Stomach (tissue), 9 donors: ENCODE measurements around the gene MEOX2. TPM values are rescaled to one million over a fixed set of nuclear protein-coding genes. Genes with fewer than 3 reads are reported as not detected.

Experiments used
- DNase-seq, 2 donors: peaks; one replicate each; pipeline versions ENCODE4 v3.0.0 to v3.0.0-alpha.2; 2013 to 2019
- H3K27ac ChIP-seq, 5 donors: fragments of 200-600 bp in 4 of 5; sonication (generic) in 4 of 5; one replicate each; pipeline ENCODE4 v1.5.1; 2013 to 2019; ENCODE audit warnings: mild to moderate bottlenecking in 1 of 5, moderate library complexity in 1 of 5
- H3K27me3 ChIP-seq, 3 donors: fragments of 200-600 bp; sonication (generic); one replicate each; pipeline ENCODE4 v1.5.1; 2017 to 2019; ENCODE audit warnings: mixed run types in 1 of 3
- H3K36me3 ChIP-seq, 4 donors: fragments of 200-600 bp; sonication (generic); 1 replicate in 3 of 4; 2 replicates in 1 of 4; pipeline ENCODE4 v1.5.1; 2016 to 2019
- H3K4me1 ChIP-seq, 4 donors: fragments of 200-600 bp; sonication (generic); one replicate each; pipeline ENCODE4 v1.5.1; 2016 to 2019
- H3K4me3 ChIP-seq, 4 donors: fragments of 200-600 bp; sonication (generic) in 3 of 4; one replicate each; pipeline ENCODE4 v1.5.1; 2016 to 2019; ENCODE audit warnings: mild to moderate bottlenecking in 1 of 4
- H3K9me3 ChIP-seq, 4 donors: fragments of 200-600 bp; sonication (generic); one replicate each; pipeline ENCODE4 v1.5.1; 2016 to 2019
- EP300 ChIP-seq: sonication (generic); formaldehyde crosslinking; IDR thresholded peaks from one replicate; pipeline ENCODE4 v1.6.1; 2017; ENCODE audit warnings: antibody characterized with exemption
- POLR2A ChIP-seq, 4 donors: fragments of 450-650 bp; IDR thresholded peaks; one replicate each; pipeline ENCODE4 v1.6.1; 2016; ENCODE audit warnings: antibody characterized with exemption in 4 of 4, control low read depth in 2 of 4, mild to moderate bottlenecking in 1 of 4, moderate library complexity in 1 of 4
- POLR2AphosphoS5 ChIP-seq, 3 donors: sonication (generic); formaldehyde crosslinking; IDR thresholded peaks; one replicate each; pipeline ENCODE4 v1.6.1; 2016; ENCODE audit warnings: antibody characterized with exemption in 3 of 3
- WGBS, 5 donors: extraction: QIAGEN DNeasy Blood & Tissue Kit in 3 of 5; methylation state at CpG; one replicate each; pipeline versions ENCODE4 v1.1.5 to v1.1.7; 2013 to 2018; 5-methylcytosine and 5-hydroxymethylcytosine counted together
- intact Hi-C: fragments of 100-400 bp; cut with DNase I; formaldehyde crosslinking; loops from one replicate; pipeline ENCODE4 v1.15.1; 2023; ENCODE audit warnings: low total_unique reads
- polyA plus RNA-seq, 3 donors: library from polyadenylated mRNA; stranded (reverse); fragments of 200-250 nt; gene quantifications; one replicate each; pipeline ENCODE4 v1.2.3, GENCODE V29; 2013
- total RNA-seq, 5 donors: library from RNA; depleted of rRNA; stranded (reverse); fragments of >200 nt; gene quantifications; one replicate each; pipeline versions ENCODE4 v1.1.0 to v1.2.3, GENCODE V29; 2014 to 2016
- TF ChIP-seq, protein P1 (sequence below), 7 experiments: fragments of 450-650 bp in 4 of 7; fragments of 200-600 bp in 3 of 7; sonication (generic) in 3 of 7; IDR thresholded peaks; one replicate each; pipeline ENCODE4 v1.5.1; 2016 to 2019; ENCODE audit warnings: antibody characterized with exemption in 7 of 7, control low read depth in 2 of 7, mild to moderate bottlenecking in 1 of 7
- donor health status: healthy with polysubstance abuse.
- donor health status: Bipolar disorder and iron deficiency.
- donor health status: healthy.

Gene MEOX2
- total and polyA plus RNA-seq, 8 donors: 0.12 to 13.8 (median 0.57) TPM; not detected in 4

DNA sequence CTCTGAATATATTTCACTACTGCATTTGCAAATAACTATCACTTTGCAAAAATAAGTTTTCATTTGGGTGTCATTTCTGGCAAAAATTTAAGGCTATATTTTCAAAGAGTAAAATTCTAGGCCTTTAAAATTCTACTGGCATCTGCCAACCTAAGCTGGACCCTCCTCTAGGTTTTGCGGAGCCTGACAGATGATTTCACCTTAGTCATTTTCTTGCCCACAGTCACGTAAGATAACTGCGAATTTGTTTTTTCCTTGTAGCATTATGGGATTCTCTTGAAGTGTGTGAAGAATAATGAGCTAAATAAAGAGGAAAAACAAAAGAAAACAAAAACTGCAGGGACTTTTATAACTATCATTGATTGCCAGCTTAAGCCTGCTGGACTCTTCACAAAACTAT lies 7.8 kb downstream of the MEOX2 start:
- no peak for TF ChIP-seq EP300
- TF ChIP-seq POLR2A (IDR thresholded peaks at IDR 0.05): no peak
- TF ChIP-seq POLR2AphosphoS5 (IDR thresholded peaks at IDR 0.05): no peak
- TF ChIP-seq, protein P1, sequence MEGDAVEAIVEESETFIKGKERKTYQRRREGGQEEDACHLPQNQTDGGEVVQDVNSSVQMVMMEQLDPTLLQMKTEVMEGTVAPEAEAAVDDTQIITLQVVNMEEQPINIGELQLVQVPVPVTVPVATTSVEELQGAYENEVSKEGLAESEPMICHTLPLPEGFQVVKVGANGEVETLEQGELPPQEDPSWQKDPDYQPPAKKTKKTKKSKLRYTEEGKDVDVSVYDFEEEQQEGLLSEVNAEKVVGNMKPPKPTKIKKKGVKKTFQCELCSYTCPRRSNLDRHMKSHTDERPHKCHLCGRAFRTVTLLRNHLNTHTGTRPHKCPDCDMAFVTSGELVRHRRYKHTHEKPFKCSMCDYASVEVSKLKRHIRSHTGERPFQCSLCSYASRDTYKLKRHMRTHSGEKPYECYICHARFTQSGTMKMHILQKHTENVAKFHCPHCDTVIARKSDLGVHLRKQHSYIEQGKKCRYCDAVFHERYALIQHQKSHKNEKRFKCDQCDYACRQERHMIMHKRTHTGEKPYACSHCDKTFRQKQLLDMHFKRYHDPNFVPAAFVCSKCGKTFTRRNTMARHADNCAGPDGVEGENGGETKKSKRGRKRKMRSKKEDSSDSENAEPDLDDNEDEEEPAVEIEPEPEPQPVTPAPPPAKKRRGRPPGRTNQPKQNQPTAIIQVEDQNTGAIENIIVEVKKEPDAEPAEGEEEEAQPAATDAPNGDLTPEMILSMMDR (IDR thresholded peaks at IDR 0.05): no peak
- Histone ChIP-seq H3K9me3 (no peaks in the 10 kb centered on the region), H3K4me3 (no peak overlapping the region), H3K27me3 (peaks cover 0 to 2% (median 0%) of the 10 kb centered on the region in 3 donors), H3K27ac (no peak overlapping the region), H3K36me3 (no peaks in the 10 kb centered on the region), H3K4me1 (no peaks in the 10 kb centered on the region)
- 68 to 92% (median 89%) methylated on average over 3 of the region's 3 CpGs for WGBS, 5 donors
- intact Hi-C loops: no loop called here
- DNase-seq: no peak

DNA sequence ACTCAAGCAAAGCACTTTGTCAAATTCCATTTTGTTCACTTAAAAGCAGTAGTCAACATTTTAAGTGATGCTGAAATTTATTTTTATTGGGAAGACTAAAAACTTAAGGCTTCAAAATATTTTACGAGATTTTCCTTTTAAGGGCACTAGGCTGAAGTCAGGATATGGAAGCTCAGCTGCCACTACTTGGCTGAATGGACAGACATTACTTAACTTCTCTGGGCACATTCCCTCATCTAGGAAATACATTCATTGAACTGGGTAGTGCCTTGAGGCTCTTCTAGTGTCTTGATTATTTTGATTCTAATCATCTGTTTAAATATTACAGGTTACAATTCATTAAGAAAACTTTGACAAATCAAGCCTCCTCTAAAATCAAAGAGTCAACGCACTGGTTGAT lies 11.1 kb downstream of the MEOX2 start:
- Histone ChIP-seq H3K4me1 (no peaks in the 10 kb centered on the region), H3K27ac (no peak overlapping the region), H3K4me3 (no peak overlapping the region), H3K36me3 (no peaks in the 10 kb centered on the region), H3K27me3 (no peaks in the 10 kb centered on the region), H3K9me3 (no peaks in the 10 kb centered on the region)
- intact Hi-C loops: no loop called here
- DNase-seq: no peak
- WGBS, 5 donors: 84 to 93% (median 89%) methylated on average over 2 of the region's 2 CpGs
- TF ChIP-seq EP300 (no peak), POLR2A (IDR thresholded peaks at IDR 0.05) (no peak), POLR2AphosphoS5 (IDR thresholded peaks at IDR 0.05) (no peak)
- TF ChIP-seq, protein P1 (IDR thresholded peaks at IDR 0.05): no peak

DNA sequence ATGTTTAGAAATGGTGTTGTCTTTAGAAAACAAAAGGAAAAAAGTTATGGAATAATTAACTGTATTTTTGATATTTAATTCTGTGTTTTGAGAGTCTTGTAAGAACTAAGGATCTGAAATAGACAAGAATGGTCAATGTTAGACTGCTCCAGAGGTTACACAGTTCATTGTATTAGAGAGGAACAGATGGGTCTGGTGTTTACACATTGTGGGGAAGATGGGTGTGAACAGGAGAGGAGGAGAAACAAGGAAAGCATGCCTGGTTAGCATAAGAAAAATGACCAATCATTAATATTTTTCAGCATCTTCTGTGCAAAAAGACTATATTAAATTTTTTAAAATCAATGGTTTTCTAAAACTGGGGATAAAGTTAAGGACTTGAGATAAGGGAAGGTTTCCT lies 11.9 kb downstream of the MEOX2 start:
- H3K27ac ChIP-seq: no peak overlapping the region
- no peak for TF ChIP-seq POLR2AphosphoS5 (IDR thresholded peaks at IDR 0.05)
- TF ChIP-seq POLR2A (IDR thresholded peaks at IDR 0.05): no peak
- no peak for TF ChIP-seq EP300
- TF ChIP-seq, protein P1 (IDR thresholded peaks at IDR 0.05): no peak
- no peaks in the 10 kb centered on the region for H3K27me3 ChIP-seq
- DNase-seq: no peak
- no peak overlapping the region for H3K4me3 ChIP-seq
- no peaks in the 10 kb centered on the region for H3K4me1 ChIP-seq
- H3K36me3 ChIP-seq: no peaks in the 10 kb centered on the region
- no peaks in the 10 kb centered on the region for H3K9me3 ChIP-seq
- intact Hi-C loops: no loop called here

DNA sequence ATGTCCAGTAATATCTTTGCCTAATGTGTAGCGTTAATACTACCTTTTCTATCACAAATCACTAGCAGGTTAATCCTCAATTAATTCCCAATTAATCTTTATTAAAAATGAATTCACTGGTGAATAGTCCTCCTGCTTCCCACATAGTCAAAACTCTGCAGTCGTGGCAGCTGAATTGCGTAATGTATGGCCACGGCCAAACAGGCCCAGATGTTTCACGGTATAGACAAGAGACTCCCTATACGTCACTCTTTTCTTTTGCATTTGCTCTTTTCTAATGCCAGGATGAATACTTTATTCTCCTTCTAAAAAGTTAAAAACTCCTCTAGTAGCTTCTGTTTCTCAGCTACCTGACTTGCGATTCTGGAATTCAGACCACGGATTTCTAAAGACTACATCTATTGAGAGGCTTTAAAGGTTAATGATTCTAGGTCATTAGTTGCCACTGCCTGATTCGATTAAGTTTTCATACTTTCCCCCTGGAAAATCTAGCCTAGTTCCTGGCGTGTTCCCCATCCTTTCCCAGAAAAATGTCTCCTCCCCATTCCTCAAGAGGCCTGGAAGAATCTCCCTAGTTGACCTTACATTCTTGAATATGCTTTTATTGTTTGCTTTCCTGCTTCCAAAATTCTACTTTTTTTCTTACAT lies 16.9 kb downstream of the MEOX2 start:
- Histone ChIP-seq H3K36me3 (no peaks in the 10 kb centered on the region), H3K4me1 (no peaks in the 10 kb centered on the region)
- WGBS, 5 donors: 82 to 89% (median 88%) methylated on average over 10 of the region's 10 CpGs

More for the DNA sequence above, 16.9 kb downstream of the MEOX2 start:
- Histone ChIP-seq H3K4me3 (no peak overlapping the region), H3K9me3 (no peaks in the 10 kb centered on the region), H3K27me3 (no peaks in the 10 kb centered on the region), H3K27ac (no peak overlapping the region)
- DNase-seq: no peak
- intact Hi-C loops: no loop called here
- TF ChIP-seq POLR2A (IDR thresholded peaks at IDR 0.05): no peak
- TF ChIP-seq, protein P1 (IDR thresholded peaks at IDR 0.05): no peak
- no peak for TF ChIP-seq POLR2AphosphoS5 (IDR thresholded peaks at IDR 0.05)
- TF ChIP-seq EP300: no peak
